ENCODE measurements around the gene ZNF649. TPM values are rescaled to one million over a fixed set of nuclear protein-coding genes. Genes with fewer than 3 reads are reported as not detected.
A peak's percentile ranks its signal among the peaks of the same experiment; 100 is the strongest.

Gene ZNF649
- total and polyA plus RNA-seq, 12 donors = 2.3 to 10.9 (median 8.1) TPM

DNA sequence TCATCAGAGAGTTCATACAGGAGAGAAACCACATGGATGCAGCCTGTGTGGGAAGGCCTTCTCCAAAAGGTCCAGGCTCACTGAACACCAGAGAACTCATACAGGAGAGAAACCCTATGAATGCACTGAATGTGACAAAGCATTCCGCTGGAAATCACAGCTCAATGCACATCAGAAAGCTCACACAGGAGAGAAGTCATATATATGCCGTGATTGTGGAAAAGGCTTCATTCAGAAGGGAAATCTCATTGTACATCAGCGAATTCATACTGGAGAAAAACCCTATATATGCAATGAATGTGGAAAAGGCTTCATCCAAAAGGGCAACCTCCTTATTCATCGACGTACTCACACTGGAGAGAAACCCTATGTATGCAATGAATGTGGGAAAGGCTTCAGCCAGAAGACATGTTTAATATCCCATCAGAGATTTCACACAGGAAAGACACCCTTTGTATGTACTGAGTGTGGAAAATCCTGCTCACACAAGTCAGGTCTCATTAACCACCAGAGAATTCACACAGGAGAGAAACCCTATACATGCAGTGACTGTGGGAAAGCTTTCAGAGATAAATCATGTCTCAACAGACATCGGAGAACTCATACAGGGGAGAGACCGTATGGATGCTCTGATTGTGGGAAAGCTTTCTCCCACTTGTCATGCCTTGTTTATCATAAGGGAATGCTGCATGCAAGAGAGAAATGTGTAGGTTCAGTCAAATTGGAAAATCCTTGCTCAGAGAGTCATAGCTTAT lies 40.2 kb upstream of the ZNF649 start:
- H3K4me1 ChIP-seq = peaks cover 0 to 6% (median 0%) of the 10 kb centered on the region in 9 donors
- ATAC-seq (no peak), DNase-seq (no peak)
- WGBS, 2 donors = 91 to 93% methylated on average over 7 of the region's 7 CpGs
- no peak for TF ChIP-seq CTCF (IDR thresholded peaks at IDR 0.05)
- H3K9me3 ChIP-seq = peaks cover 0 to 100% (median 91%) of the 10 kb centered on the region in 11 donors
- H3K27ac ChIP-seq = no peak overlapping the region
- H3K27me3 ChIP-seq = no peaks in the 10 kb centered on the region
- intact Hi-C loops (cut with DNase I) = no loop called here
- H3K36me3 ChIP-seq = peaks cover 6 to 74% (median 58%) of the 10 kb centered on the region in 9 donors
- H3K4me3 ChIP-seq = no peak overlapping the region

- no peak for TF ChIP-seq CTCF (IDR thresholded peaks at IDR 0.05)
- intact Hi-C loops (cut with DNase I) = no loop called here
- no peaks in the 10 kb centered on the region for H3K4me1 ChIP-seq
- ATAC-seq (no peak), DNase-seq (no peak)
- WGBS, 2 donors = 96 to 100% methylated on average over 2 of the region's 2 CpGs
- H3K27ac ChIP-seq = no peak overlapping the region
- H3K27me3 ChIP-seq = no peaks in the 10 kb centered on the region
- no peak overlapping the region for H3K4me3 ChIP-seq
- H3K36me3 ChIP-seq = peaks cover 6 to 100% (median 99%) of the 10 kb centered on the region in 9 donors
- H3K9me3 ChIP-seq = peaks cover 0 to 100% (median 40%) of the 10 kb centered on the region in 11 donors
These were observed 34.1 kb upstream of the ZNF649 start for GRCh38 chr19:51938936-51939335.

GRCh38 chr19:51931921-51932320 lies 27.1 kb upstream of the ZNF649 start:
- no peaks in the 10 kb centered on the region for H3K27me3 ChIP-seq
- peaks cover 0 to 13% (median 9%) of the 10 kb centered on the region in 9 donors for H3K4me1 ChIP-seq
- DNase-seq = no peak
- ATAC-seq = no peak
- intact Hi-C loops (cut with DNase I) = no loop called here
- peaks cover 0 to 75% (median 9%) of the 10 kb centered on the region in 11 donors for H3K9me3 ChIP-seq
- H3K4me3 ChIP-seq = no peak overlapping the region
- no peak for TF ChIP-seq CTCF (IDR thresholded peaks at IDR 0.05)
- H3K27ac ChIP-seq = no peak overlapping the region
- H3K36me3 ChIP-seq = peaks cover 0 to 76% (median 59%) of the 10 kb centered on the region in 9 donors
- 85 to 90% methylated on average over 8 of the region's 8 CpGs for WGBS, 2 donors

- intact Hi-C loops (cut with DNase I) = loop anchor here in 4 of 10 donors (1.0 to 5.0 kb wide), 7 partner anchors 23 to 121 kb away; partner anchors contain the start of genes ZNF350 (in 2 of the 4), ZNF615 (in 2 of the 4), ZNF432 (in 1 of the 4) and ZNF614 (in 1 of the 4)
These were observed 23.0 kb upstream of the ZNF649 start for GRCh38 chr19:51927859-51928258.

More at GRCh38 chr19:51927859-51928258, 23.0 kb upstream of the ZNF649 start:
- TF ChIP-seq CTCF (IDR thresholded peaks at IDR 0.05) = no peak
- Histone ChIP-seq H3K4me1 (peaks cover 0 to 13% (median 10%) of the 10 kb centered on the region in 9 donors), H3K36me3 (peaks cover 0 to 35% (median 18%) of the 10 kb centered on the region in 9 donors), H3K27me3 (no peaks in the 10 kb centered on the region), H3K9me3 (peaks cover 0 to 70% (median 5%) of the 10 kb centered on the region in 11 donors), H3K27ac (peak overlapping the region in 9 of 10 donors; percentile 81 to 96 (median 89)), H3K4me3 (peak overlapping the region; percentile 69 to 91 (median 80))
- no peak for ATAC-seq
- 33 to 36% methylated on average over 13 of the region's 13 CpGs for WGBS, 2 donors
- no peak for DNase-seq
